SH-SY5Y (cell line): ENCODE data around the gene SPRR1B.

ENCODE experiments used
- GATA2 ChIP-seq: IDR thresholded peaks from 2 replicates; pipeline ENCODE4 v1.6.1; 2011; ENCODE audit warnings: mild to moderate bottlenecking, low read depth, low read length
- GATA3 ChIP-seq: IDR thresholded peaks from 2 replicates; pipeline ENCODE4 v1.6.1; 2011; ENCODE audit warnings: low read depth, mild to moderate bottlenecking, low read length, moderate library complexity

DNA sequence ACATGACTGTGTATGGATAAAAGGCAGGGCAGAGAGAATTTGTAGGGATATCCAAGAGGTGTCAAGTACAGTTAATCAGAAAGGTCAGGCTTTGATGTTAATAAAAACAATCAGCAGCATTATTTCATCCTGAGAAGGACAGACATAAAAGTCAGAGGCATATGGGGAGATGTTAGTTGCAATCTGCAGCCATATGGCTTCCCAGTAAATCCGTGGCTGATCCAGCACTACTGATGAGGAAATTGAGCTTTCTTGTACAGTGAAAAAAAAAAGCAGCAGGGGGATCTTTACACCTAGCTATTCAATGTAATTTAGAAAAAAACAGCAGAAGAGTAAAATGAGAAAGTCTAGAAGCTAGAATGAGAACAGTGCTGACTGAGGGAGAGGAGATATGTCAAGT lies 2.2 kb upstream of the SPRR1B start:
- TF ChIP-seq GATA2, result no peak
- no peak for TF ChIP-seq GATA3
